Measurements from ENCODE around the gene BCL2L1.

- no peak for TF ChIP-seq EP300 (IDR thresholded peaks at IDR 0.05)
- no peak for TF ChIP-seq CTCF (IDR thresholded peaks at IDR 0.05)
Observed at GRCh38 chr20:31716351-31716750, 6.3 kb downstream of the BCL2L1 start.

All from tibial nerve (tissue), 4 donors.